GM12875 (cell line): ENCODE data around the gene BRINP1.

ENCODE experiments used
- H3K4me3 ChIP-seq: one replicate; pipeline ENCODE4 v1.5.1; 2011; ENCODE audit warnings: low read depth, low read length, control low read depth
- CTCF ChIP-seq: IDR thresholded peaks from 2 replicates; pipeline ENCODE4 v1.5.1; 2011; ENCODE audit warnings: low read depth, mild to moderate bottlenecking, control low read depth, inconsistent platforms, low read length, moderate library complexity, borderline replicate concordance; ENCODE audit not compliant: insufficient read depth

BRINP1 gene

GRCh38 chr9:119322184-119322583, 47.1 kb downstream of the BRINP1 start:
- no peak for TF ChIP-seq CTCF
- no peak overlapping the region for H3K4me3 ChIP-seq

GRCh38 chr9:119318371-119318770, 50.9 kb downstream of the BRINP1 start:
- TF ChIP-seq CTCF, result no peak
- no peak overlapping the region for H3K4me3 ChIP-seq

GRCh38 chr9:119313846-119314245, 55.4 kb downstream of the BRINP1 start:
- no peak overlapping the region for H3K4me3 ChIP-seq
- TF ChIP-seq CTCF, result no peak

GRCh38 chr9:119310741-119311140, 58.5 kb downstream of the BRINP1 start:
- H3K4me3 ChIP-seq, result no peak overlapping the region
- no peak for TF ChIP-seq CTCF

GRCh38 chr9:119307471-119307870, 61.8 kb downstream of the BRINP1 start:
- no peak overlapping the region for H3K4me3 ChIP-seq
- TF ChIP-seq CTCF, result no peak

- no peak overlapping the region for H3K4me3 ChIP-seq
- TF ChIP-seq CTCF, result no peak
These were observed 64.7 kb downstream of the BRINP1 start for GRCh38 chr9:119304555-119304954.

- no peak for TF ChIP-seq CTCF
- no peak overlapping the region for H3K4me3 ChIP-seq
These were observed 66.1 kb downstream of the BRINP1 start for GRCh38 chr9:119302988-119303698.
